Measurements from ENCODE around the gene RALGAPA2.
A peak's percentile ranks its signal among the peaks of the same experiment; 100 is the strongest.

The RALGAPA2 gene

GRCh38 chr20:20432618-20433286 lies 279.7 kb downstream of the RALGAPA2 start:
- TF ChIP-seq ZFP30 (CRISPR knock-in tag; IDR thresholded peaks at IDR 0.05) (no peak), PPARA (CRISPR knock-in tag; IDR thresholded peaks at IDR 0.05; ENCODE audit: borderline replicate concordance) (no peak), ZNF70 (CRISPR knock-in tag; IDR thresholded peaks at IDR 0.05) (no peak)
- no peak for ATAC-seq

- no peak for ATAC-seq
- TF ChIP-seq TCF4 (CRISPR knock-in tag; IDR thresholded peaks at IDR 0.05; ENCODE audit: borderline replicate concordance): no peak
- no peak for TF ChIP-seq TOX (CRISPR knock-in tag; IDR thresholded peaks at IDR 0.05; ENCODE audit: borderline replicate concordance)
- no peak for TF ChIP-seq SNAI2 (CRISPR knock-in tag; IDR thresholded peaks at IDR 0.05)
- no peak for TF ChIP-seq RARB (CRISPR knock-in tag; IDR thresholded peaks at IDR 0.05)
- TF ChIP-seq ZNF8 (CRISPR knock-in tag; IDR thresholded peaks at IDR 0.05): no peak
- no peak for TF ChIP-seq CREB5 (CRISPR knock-in tag; IDR thresholded peaks at IDR 0.05; ENCODE audit: low read depth)
- no peak for TF ChIP-seq PPARA (CRISPR knock-in tag; IDR thresholded peaks at IDR 0.05; ENCODE audit: borderline replicate concordance)
- TF ChIP-seq CSDC2 (CRISPR knock-in tag; IDR thresholded peaks at IDR 0.05): no peak
- TF ChIP-seq ZFP3 (CRISPR knock-in tag; IDR thresholded peaks at IDR 0.05): no peak
- TF ChIP-seq ZNF565 (CRISPR knock-in tag; conservative IDR thresholded peaks at IDR 0.05; ENCODE audit: low read depth): no peak
- no peak for TF ChIP-seq GLIS3 (CRISPR knock-in tag; IDR thresholded peaks at IDR 0.05)
- no peak for TF ChIP-seq ARNTL (CRISPR knock-in tag; IDR thresholded peaks at IDR 0.05; ENCODE audit: borderline replicate concordance, low read depth)
- TF ChIP-seq BACH2 (CRISPR knock-in tag; IDR thresholded peaks at IDR 0.05; ENCODE audit: borderline replicate concordance): no peak
- TF ChIP-seq OSR1 (CRISPR knock-in tag; IDR thresholded peaks at IDR 0.05): no peak
- TF ChIP-seq ESRRG (CRISPR knock-in tag; IDR thresholded peaks at IDR 0.05): no peak
- TF ChIP-seq ZC3H10 (CRISPR knock-in tag; IDR thresholded peaks at IDR 0.05): no peak
- TF ChIP-seq ZFP30 (CRISPR knock-in tag; IDR thresholded peaks at IDR 0.05): no peak
These were observed 282.4 kb downstream of the RALGAPA2 start for GRCh38 chr20:20430066-20430465.

GRCh38 chr20:20428067-20428466 lies 284.4 kb downstream of the RALGAPA2 start:
- no peak for ATAC-seq
- TF ChIP-seq ESRRG (CRISPR knock-in tag; IDR thresholded peaks at IDR 0.05) (no peak), ISL1 (CRISPR knock-in tag; IDR thresholded peaks at IDR 0.05) (peak; percentile 51), RARB (CRISPR knock-in tag; IDR thresholded peaks at IDR 0.05) (no peak)

GRCh38 chr20:20427227-20427864 lies 285.1 kb downstream of the RALGAPA2 start:
- no peak for ATAC-seq
- TF ChIP-seq TCF4 (CRISPR knock-in tag; IDR thresholded peaks at IDR 0.05; ENCODE audit: borderline replicate concordance): no peak
- TF ChIP-seq PPARA (CRISPR knock-in tag; IDR thresholded peaks at IDR 0.05; ENCODE audit: borderline replicate concordance): no peak
- TF ChIP-seq CSRNP3 (CRISPR knock-in tag; IDR thresholded peaks at IDR 0.05): no peak
- TF ChIP-seq PATZ1 (CRISPR knock-in tag; IDR thresholded peaks at IDR 0.05; ENCODE audit: borderline replicate concordance): no peak
- no peak for TF ChIP-seq ARNTL (CRISPR knock-in tag; IDR thresholded peaks at IDR 0.05; ENCODE audit: borderline replicate concordance, low read depth)
- TF ChIP-seq ZFP3 (CRISPR knock-in tag; IDR thresholded peaks at IDR 0.05): no peak
- TF ChIP-seq ZNF8 (CRISPR knock-in tag; IDR thresholded peaks at IDR 0.05): no peak
- TF ChIP-seq TSHZ2 (CRISPR knock-in tag; IDR thresholded peaks at IDR 0.05): no peak
- no peak for TF ChIP-seq ZFP30 (CRISPR knock-in tag; IDR thresholded peaks at IDR 0.05)
- TF ChIP-seq CREB5 (CRISPR knock-in tag; IDR thresholded peaks at IDR 0.05; ENCODE audit: low read depth): no peak
- TF ChIP-seq ZNF565 (CRISPR knock-in tag; conservative IDR thresholded peaks at IDR 0.05; ENCODE audit: low read depth): no peak
